ENCODE data around the gene FGF12.

FGF12 gene

DNA sequence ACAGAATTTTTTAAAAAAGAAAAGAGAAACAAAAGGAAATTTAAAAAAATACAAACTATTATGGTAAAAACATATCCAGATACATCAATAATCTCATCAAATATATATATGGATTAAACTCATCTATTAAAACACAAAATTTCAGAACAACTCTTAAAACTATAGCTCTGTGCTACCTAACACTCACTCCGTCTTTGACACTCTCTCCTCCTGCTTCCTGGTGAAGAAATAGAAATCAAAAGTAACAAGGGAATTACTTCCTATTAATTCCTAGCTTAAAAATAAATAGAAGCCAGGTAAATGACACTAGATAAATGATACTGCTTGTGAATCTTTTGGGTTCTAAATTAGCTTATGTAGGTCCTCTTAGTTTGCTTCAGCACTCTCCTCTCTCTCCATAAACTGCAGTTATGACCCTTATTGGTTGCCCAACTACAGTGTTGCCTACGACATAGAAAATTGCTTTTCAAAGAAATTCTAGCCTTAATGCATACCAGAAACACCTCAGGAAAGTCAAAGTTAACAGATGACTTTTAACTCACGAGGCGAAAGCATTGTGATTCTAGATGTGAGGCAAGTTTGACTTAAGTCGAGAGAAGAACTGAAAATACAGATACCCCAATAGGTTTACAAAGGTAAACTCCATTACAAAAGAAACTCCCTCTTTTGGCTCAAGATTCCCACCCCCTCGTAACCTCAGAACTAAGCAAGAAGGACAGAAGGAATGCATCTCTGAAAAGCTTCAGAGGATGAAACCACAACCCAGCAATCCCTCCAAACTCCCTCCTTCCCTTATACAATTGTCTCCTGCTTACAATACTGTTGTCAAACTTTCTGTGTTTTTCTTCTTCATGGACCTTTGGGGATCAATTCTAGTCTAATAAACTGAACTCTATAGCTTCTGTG is 394.7 kb downstream of the FGF12 start:
- DNase-seq (ENCODE audit: low spot score): no peak

DNA sequence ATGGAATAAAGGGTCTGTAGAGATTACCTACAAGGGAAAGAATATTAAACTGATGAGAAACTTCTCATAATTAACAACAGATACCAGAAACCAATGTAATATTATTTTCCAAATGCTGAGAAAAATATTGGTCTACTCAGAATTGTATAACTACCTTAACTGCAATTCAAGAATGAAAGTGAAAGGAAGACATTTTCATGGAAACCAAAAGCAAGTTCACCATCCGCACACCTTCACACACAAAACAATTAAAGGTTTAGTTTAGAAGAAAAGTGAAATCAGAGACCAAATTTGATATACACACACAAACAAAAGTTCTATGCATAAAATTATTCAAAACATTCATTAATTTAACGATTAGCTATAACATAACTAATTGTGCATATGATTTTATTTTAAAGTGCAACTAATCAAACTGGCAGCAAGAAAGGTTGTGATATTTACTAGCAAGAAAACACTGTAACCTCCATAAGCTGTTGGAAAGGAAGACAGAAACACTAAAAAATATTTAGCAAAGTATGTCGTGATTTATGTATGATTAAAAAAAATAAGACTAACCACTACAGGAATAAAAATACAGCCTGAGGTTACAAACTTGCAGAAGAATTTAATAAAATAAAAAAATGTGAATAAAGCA is 395.5 kb downstream of the FGF12 start:
- no peak for DNase-seq (ENCODE audit: low spot score)

DNA sequence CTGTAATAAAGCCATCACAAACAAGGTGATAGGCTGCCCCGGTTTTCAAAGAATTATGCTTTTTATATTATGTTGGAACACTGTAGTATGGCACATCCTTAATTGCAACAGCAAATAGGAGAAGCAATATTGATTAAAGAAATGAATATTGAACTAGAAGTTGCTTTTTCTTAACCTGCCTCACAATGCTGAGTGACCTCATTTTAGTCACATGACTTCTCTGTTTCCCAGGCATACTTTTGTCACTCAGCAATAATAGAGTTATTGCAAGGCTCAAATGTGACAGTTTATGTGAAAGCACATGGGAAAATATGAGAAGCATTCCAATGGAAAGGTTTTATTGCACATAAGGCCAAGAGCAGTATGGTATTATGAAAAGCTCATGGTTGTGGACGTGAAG is 400.7 kb downstream of the FGF12 start:
- no peak for DNase-seq (ENCODE audit: low spot score)

DNA sequence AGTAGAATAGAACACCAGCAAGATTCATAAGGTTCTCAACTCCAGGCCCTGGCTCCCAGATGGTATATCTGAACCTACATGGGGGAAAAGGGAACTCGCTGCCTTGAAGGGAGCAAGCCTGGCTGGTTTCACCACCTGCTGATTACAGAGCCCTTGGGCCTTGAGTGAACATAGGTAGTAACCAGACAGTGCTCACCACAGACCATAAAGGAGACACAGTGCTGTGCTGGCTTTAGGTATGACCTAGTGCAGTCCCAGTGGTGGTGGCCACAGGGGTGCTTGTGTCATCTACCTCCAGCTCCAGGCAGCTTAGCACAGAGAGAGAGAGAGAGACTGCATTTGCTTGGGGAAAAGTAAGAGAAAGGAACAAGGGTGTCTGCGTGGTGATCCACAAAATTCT is 409.8 kb downstream of the FGF12 start:
- DNase-seq (ENCODE audit: low spot score): no peak

DNA sequence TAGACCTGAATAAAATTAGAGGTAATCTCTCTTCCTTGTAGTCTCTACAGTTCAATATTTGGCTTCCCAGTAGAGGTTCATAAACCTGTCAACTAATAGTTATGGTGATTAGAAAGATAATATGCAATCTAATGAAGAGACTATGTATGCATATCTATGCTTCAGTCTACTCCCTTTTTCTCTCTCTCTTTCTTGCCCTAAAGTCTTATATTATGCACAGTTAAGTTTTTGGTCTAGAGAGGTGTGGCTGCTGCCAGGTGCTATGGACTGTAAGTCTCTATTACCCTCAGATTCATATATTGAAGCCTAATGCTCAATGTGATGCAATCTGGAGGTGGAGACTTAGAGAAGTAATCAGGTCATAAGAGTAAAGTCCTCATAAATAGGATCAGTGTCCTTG is 413.7 kb downstream of the FGF12 start:
- no peak for DNase-seq (ENCODE audit: low spot score)

DNA sequence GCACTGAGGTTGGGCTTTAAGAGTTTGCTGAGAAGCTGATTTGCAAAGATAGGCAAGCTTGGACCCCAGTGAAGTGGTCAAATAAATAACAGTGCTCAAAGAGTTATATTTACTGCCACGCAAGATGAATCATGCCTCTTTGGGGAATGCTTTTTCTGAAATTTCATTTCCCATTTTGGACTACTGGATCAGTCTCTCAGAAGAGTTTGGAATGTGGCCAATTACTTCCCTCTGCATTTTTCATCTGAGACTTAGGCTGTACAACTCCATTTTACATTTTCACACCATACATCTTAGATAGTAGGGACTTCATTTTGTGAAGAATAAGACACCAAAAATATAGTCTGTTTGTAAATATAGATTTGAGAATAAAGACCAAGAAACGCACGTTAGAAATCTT is 419.7 kb downstream of the FGF12 start:
- DNase-seq (ENCODE audit: low spot score): no peak

DNA sequence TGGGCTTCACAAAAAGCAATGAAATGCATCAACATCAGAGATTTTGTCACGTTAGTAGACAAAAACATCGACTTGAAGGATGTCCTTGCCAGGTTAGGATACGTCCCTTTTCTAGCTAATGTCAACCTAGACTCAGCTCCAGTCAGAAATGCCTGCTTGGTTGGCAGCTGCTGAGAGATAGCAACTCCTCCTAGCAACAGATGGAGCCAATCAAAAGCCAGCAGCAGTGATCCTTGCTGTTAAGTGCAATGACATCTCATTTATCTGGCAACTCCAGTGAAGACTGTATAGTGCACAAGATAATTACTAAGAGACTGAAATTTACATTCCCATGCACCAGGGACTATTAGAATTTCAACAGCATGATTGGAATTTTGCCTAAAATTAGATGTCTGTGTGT is 424.1 kb downstream of the FGF12 start:
- no peak for DNase-seq (ENCODE audit: low spot score)

DNA sequence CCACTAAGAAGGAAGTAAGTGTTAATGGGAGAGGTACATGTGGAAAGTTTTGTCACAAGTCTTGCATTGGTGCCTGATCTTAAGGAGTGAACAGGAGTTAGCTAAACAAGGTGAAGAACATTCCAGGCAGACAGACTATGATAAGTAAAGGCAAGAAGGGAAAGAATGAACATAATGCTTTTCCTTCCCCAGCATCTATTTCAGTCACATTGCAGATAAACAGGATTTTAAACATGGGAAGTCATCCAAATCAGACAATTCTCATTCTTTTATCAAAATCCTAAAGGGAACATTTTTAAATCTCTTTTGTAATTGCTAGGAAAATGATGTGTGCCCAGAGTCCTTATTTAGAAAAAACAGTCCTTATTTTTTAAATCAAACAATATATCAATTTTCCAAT is 424.6 kb downstream of the FGF12 start:
- DNase-seq (ENCODE audit: low spot score): no peak

DNA sequence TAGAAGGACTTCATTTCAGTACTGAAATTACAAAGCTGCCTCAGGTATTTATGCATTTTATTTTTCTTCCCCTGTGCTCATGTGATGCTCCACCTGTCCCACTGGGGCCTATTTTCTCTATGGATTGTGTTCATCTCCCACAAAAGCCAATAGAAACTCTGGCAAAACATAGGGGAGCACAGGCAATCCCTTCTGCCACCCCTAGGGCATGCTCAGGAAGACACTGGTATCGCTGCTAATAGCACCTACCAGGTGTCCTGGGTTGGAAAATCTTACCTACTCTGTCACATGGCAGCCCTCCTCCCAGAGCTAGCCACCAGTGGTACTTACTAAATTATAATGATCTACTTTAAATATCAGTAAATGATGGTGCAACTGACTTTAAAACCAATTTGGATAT is 427.4 kb downstream of the FGF12 start:
- no peak for DNase-seq (ENCODE audit: low spot score)

DNA sequence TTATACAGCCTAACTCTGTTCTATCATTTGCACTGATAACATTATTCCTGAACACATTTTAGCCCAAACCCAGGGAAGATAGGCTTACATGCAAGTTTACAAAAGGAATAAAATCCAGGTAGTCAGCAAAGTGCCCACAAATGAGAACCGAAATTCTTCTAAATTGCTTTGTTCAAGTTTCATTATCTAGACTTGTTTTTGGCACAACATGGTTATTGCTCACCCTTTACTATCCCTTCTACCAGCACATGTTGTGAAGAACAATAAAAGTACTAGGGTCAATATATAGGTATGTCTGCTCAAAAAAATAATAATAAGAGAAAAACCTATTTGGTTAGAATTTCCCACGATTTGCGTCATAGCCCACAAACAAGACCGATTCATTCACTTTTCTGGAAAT is 430.5 kb downstream of the FGF12 start:
- no peak for DNase-seq (ENCODE audit: low spot score)

DNA sequence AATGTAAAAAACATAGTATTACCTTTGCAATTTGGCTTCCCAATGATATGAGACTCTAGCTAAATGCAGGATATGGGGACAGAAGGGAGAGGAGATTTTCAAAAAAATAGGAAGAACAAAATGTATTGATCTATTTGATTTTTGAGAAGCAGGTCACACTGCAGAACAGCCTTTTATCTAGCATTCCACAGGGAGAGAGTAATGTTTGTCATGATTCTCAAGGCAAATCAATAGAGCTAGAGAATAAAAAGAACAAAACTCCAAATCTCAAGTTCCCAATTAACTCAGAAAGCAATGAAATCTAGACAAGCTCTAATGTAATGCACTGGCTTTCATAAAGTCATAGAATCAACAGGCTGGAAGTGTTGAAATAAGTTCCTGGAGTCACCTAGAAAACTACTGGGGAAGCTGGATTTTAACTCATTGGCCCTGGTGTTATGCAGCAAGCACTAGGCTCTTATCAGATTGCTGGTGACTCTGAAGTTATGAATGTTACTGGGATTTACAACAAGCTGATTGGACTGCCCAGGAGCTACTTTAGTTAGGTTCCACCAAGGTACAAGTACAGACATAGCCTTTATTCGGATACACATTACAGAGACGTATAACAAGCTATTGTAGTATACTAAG is 442.8 kb downstream of the FGF12 start:
- no peak for DNase-seq (ENCODE audit: low spot score)

DNA sequence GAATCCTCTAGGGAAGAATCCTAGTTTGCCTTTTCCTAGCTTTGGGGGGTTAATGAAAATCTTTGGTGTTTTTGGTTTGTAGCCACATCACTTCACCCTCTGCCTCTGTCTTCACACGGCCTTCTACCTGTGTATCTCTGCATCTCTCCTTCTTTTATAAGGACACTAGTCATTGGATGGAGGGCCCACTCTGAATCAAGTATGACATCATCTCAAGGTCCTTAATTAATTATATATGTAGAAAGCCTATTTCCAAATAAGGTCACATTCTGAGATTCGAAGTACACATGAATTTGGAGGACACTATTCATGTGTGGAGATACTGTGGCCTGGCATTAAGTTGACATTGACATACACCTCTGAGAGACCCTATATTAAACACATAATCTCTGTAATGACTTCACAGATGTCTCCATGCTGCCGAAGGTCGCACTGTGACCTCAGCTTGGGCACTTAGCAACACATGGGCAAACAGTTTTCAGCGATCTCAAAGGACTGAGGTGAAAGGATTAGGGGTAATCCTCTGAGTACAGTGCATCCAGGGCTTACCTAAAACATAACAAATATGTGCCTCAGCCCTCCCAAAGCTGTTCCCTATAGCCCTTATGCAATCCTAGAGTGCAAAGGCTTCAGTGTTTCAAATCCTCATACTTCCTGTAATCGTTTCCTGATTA is 446.0 kb downstream of the FGF12 start:
- no peak for DNase-seq (ENCODE audit: low spot score)

DNA sequence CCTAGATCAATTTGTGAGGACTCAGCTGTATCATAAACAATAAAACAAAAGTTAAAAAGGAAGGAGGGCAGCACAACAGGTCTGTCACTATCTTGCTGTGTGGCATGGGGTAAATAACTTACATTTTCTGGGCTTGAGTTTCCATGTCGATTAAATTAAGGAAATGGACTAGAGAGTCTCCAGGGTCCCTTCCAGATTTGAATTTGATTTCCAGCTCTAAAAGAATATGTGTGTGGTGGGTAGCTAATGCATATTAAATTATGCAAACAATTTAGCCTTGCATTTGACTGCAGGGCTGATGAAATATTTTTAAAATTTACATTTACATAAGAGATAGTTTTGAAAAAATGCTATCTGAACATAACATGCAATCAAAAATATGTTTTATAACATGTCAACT is 447.7 kb downstream of the FGF12 start:
- no peak for DNase-seq (ENCODE audit: low spot score)

DNA sequence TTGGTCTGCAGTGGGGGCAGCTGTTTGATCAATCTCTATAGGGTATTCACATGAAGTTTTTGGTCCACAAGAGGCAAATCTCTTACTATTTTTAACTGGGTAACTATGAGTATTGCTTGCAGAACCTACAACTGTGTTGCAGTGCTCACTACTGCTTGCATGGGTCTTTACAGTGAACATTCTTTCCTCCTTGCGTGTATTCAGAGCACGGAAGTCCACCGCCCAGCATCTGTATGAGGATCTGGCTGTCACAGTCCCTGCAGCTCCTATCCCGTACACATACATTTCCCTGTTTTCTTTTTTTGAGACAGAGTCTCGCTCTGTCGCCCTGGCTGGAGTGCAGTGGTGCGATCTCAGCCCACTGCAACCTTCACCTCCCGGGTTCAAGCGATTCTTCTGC is 449.9 kb downstream of the FGF12 start:
- no peak for DNase-seq (ENCODE audit: low spot score)

DNA sequence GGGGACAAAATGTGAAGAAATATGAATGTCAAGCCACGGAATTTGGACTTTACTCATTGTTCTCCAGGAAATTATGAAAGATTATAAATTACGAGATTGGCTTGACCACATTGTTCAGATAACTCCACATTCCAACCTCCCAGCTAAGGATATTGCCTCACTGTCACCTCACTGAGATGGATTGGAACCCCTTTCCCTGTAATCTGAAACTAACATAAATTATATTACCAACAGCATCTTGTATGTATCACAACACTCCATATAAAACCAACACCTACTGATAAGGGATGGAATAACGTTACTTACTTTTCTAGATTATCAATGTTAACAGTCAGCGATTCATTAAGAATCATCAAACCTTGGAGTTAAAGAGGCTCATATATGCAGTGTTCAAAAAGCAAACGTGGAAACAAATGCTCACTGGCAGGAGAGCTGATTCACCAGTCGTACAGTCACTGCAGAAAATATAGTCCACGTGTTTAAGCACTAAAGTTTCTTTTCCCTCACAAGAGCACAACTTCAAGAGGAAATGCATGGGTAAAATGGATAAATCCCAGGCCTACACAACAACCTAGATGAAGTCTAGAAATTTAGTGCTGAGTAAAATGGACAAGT is 451.5 kb downstream of the FGF12 start:
- DNase-seq (ENCODE audit: low spot score): no peak

DNA sequence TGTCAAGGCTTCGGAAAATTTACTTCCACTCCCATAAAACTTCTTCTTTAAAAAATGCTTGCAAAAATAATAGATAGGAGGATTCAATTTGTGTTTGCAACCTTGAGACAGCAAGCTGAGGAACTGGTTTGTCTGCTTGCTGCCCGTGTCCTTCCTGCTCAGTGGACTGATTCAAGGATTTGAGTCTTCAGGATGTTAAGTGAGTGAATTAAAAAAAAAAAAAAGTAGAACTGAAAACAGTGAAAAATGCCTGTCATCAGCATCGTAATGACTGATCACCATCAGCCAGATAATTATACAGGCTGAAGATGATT is 453.7 kb downstream of the FGF12 start:
- DNase-seq (ENCODE audit: low spot score): no peak

DNA sequence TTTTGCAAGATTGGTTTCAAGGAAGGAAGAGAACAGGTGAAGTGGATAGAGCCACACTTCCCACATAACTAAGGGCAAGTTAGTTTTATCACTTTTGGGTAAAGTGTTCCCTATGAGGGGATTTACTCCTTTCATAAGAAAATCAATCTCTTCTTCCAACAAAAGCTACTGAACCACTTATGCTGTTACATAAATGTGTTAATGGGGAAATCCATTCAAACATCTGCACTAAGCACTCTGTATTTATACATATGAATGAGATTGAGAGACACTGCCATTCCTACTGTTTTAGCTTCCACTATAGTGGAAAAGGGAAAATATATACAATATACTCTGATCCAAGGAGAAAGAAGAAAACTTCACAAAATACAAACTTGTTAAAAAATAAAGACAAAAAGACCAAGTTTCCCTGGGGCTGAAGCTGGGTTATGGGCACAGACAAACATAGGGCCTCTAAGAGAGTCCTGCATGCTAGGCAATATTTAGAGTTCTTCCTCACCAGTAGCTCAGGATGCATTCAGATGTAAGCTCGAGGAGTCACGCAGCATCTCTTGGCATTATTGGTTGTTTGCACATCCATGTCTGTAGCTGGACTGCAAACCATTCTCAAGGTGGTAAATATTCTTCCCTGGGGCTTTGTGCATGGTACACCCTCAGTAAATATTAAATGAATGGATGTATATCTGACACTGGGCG is 454.2 kb downstream of the FGF12 start:
- DNase-seq (ENCODE audit: low spot score): no peak

DNA sequence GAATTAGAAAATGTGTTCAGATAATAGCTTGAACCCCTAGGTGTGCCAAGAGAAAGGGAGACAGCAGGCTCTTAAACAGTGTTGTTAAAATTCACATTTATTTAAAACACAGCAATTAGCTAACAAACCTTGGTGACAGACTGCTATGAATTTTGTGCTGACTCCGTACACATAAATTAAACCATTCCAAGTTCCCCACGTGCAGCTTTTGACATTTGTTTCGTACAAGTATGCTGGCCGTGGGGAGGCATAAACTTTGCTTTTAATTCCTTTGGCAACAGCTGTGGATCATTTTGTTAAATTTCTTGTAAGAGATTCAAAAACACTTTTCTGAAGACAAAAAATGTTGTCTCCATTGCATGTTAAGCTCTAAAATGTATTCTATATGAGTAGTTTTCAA is 465.3 kb downstream of the FGF12 start:
- no peak for DNase-seq (ENCODE audit: low spot score)

DNA sequence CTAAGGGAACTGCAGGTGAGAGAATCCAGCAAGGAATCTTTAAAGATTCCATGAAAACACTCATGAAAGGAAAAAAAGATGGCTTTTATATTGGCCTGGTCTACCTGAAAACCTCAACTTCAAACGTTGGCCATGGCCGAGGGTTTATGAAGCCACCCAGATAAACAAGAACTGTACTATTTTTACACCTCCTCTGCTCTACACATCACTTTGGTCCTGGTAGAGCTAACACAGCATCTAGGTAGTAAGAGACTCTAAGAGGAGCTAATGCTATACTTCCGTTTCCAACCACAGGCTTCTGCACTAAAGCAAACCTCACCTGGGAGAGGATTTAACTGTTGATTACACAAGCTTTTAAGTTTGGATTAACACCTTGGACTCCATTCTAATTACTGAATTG is 466.2 kb downstream of the FGF12 start:
- no peak for DNase-seq (ENCODE audit: low spot score)

DNA sequence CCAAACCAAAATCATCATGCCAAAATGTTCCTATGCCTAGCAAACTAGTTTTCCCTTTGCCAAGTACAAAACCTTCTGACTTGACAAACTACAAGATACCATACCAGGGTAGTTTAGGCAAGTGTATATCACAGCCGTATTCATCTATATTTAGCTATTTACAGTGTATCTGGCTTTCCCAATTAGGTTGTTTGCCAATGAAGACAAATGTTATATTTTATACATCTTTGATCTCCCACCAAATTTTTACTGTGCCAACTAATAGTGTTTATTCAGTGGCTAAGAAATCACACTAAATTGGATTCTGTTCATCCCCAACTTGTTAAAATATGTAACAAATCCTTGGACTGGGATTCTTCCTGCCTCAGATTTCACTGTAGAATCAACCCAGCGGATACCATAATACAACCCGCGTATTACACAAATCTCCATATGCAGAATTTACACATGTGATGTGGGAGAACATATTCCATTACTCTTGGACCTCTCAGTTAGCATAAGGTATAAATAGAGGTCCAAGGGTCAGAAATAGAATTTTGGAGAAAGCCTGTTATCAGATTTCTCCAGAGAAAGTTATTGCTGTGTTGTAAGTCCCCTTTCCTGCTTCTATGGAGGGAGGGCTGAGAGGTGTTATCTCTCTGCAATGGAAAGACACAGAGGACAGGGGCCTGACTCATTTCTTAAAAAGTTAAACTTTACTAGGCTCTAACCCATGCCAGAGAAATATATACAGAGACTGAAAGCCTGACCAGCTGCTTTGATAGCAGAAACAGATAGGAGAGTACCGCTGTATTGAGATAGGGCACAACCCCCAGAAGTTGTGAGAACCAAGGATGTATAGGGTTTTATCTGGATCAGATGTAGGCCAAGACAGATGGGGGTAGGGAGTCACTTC is 467.0 kb downstream of the FGF12 start:
- DNase-seq (ENCODE audit: low spot score): no peak

DNA sequence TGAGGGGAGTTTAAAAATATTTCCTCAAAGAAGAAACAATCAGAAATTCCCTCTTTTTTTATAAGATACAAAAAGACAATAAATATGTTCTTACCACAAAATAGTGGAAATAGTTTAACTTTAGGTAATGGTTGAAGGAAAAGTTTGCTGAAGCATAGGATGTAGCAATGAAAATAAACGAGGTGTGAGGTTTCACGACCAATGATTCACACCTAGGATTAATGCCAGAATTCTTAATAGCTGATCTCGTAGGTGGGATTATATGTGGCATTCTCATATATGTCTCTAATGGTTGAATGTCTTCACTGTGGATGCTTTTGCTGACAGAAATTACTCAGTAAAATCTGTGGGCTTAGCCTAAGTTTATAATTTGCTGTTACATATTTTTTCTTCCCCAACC is 467.7 kb downstream of the FGF12 start:
- DNase-seq (ENCODE audit: low spot score): no peak

Data from SW480 (cell line).